Peyer's patch (tissue), 4 donors: Measurements from ENCODE around the gene DUOXA1. TPM values are rescaled to one million over a fixed set of nuclear protein-coding genes. Genes with fewer than 3 reads are reported as not detected.

Source experiments
- DNase-seq, 3 donors: peaks; one replicate each; pipeline ENCODE4 v3.0.0-alpha.2; 2017 to 2019
- H3K27ac ChIP-seq, 4 donors: fragments of 200-600 bp; sonication (generic); one replicate each; pipeline ENCODE4 v1.5.1; 2016 to 2019
- H3K27me3 ChIP-seq, 2 donors: fragments of 200-600 bp; sonication (generic); one replicate each; pipeline ENCODE4 v1.5.1; 2019
- H3K36me3 ChIP-seq, 3 donors: fragments of 200-600 bp; sonication (generic); one replicate each; pipeline ENCODE4 v1.5.1; 2016 to 2019
- H3K4me1 ChIP-seq, 4 donors: fragments of 200-600 bp; sonication (generic); one replicate each; pipeline ENCODE4 v1.5.1; 2016 to 2019
- H3K4me3 ChIP-seq, 4 donors: fragments of 200-600 bp; sonication (generic); 1 replicate in 3 of 4; 2 replicates in 1 of 4; pipeline ENCODE4 v1.5.1; 2016 to 2019; ENCODE audit warnings: mild to moderate bottlenecking in 1 of 4
- H3K9me3 ChIP-seq, 4 donors: fragments of 200-600 bp; sonication (generic); one replicate each; pipeline ENCODE4 v1.5.1; 2016 to 2019; ENCODE audit warnings: mild to moderate bottlenecking in 1 of 4
- CTCF ChIP-seq, 6 experiments: fragments of 450-650 bp in 4 of 6; fragments of 200-600 bp in 2 of 6; sonication (generic) in 1 of 6; IDR thresholded peaks; one replicate each; pipeline ENCODE4 v1.5.1; 2017 to 2019; ENCODE audit warnings: antibody characterized with exemption in 6 of 6, mild to moderate bottlenecking in 3 of 6, moderate library complexity in 1 of 6
- POLR2A ChIP-seq, 2 donors: fragments of 450-650 bp; IDR thresholded peaks; one replicate each; pipeline ENCODE4 v1.5.1; 2017; ENCODE audit warnings: antibody characterized with exemption in 2 of 2, mild to moderate bottlenecking in 2 of 2, moderate library complexity in 2 of 2
- total RNA-seq, 4 donors: library from RNA; depleted of rRNA; stranded (reverse); fragments of >200 nt; gene quantifications; one replicate each; pipeline ENCODE4 v1.1.0, GENCODE V29; 2016

DUOXA1 gene
- 1 to 10 TPM in 1 of 4 donors, not detected in 3; 1.2 TPM for total RNA-seq

- peak in 2 of 3 donors; percentile 59 to 74 for DNase-seq
- TF ChIP-seq POLR2A (IDR thresholded peaks at IDR 0.05) (no peak), CTCF (IDR thresholded peaks at IDR 0.05) (no peak)
- Histone ChIP-seq H3K9me3 (no peaks in the 10 kb centered on the region), H3K36me3 (no peaks in the 10 kb centered on the region), H3K4me3 (peak within 1 kb of the TSS in 3 of 4 donors; percentile 12 to 36 (median 35)), H3K27me3 (peaks cover 0 to 16% of the 10 kb centered on the region in 2 donors), H3K4me1 (peaks cover 0 to 13% (median 3%) of the 10 kb centered on the region in 4 donors), H3K27ac (no peak within 1 kb of the TSS)
Observed at GRCh38 chr15:45129651-45130129, at the start of gene DUOXA1, which contains the start of gene DUOX1. Gene DUOXA1 (minus strand): TSS chr15:45129879. CDS start chr15:45123014, 6,865 bp downstream. Gene DUOX1 (plus strand): TSS chr15:45129994. CDS start chr15:45131967, 1,973 bp downstream.

- no peak overlapping the region for H3K4me3 ChIP-seq
- peaks cover 0 to 10% (median 0%) of the 10 kb centered on the region in 4 donors for H3K4me1 ChIP-seq
- H3K27ac ChIP-seq, result no peak overlapping the region
- no peaks in the 10 kb centered on the region for H3K27me3 ChIP-seq
- H3K9me3 ChIP-seq, result no peaks in the 10 kb centered on the region
- TF ChIP-seq POLR2A (IDR thresholded peaks at IDR 0.05), result no peak
- TF ChIP-seq CTCF (IDR thresholded peaks at IDR 0.05), result no peak
- no peak for DNase-seq
- no peaks in the 10 kb centered on the region for H3K36me3 ChIP-seq
Observed at GRCh38 chr15:45177285-45177684, 47.6 kb upstream of the DUOXA1 start.

GRCh38 chr15:45174577-45174976 is 44.9 kb upstream of the DUOXA1 start:
- Histone ChIP-seq H3K9me3 (no peaks in the 10 kb centered on the region), H3K4me1 (peaks cover 0 to 4% (median 0%) of the 10 kb centered on the region in 4 donors), H3K27me3 (no peaks in the 10 kb centered on the region), H3K27ac (no peak overlapping the region), H3K36me3 (no peaks in the 10 kb centered on the region), H3K4me3 (no peak overlapping the region)
- TF ChIP-seq POLR2A (IDR thresholded peaks at IDR 0.05), result no peak
- TF ChIP-seq CTCF (IDR thresholded peaks at IDR 0.05), result no peak
- DNase-seq, result no peak

GRCh38 chr15:45174069-45174468 is 44.4 kb upstream of the DUOXA1 start:
- no peaks in the 10 kb centered on the region for H3K4me1 ChIP-seq
- H3K4me3 ChIP-seq, result no peak overlapping the region
- no peaks in the 10 kb centered on the region for H3K9me3 ChIP-seq
- no peaks in the 10 kb centered on the region for H3K27me3 ChIP-seq
- no peaks in the 10 kb centered on the region for H3K36me3 ChIP-seq
- no peak for DNase-seq
- H3K27ac ChIP-seq, result no peak overlapping the region
- no peak for TF ChIP-seq POLR2A (IDR thresholded peaks at IDR 0.05)
- TF ChIP-seq CTCF (IDR thresholded peaks at IDR 0.05), result no peak

GRCh38 chr15:45171912-45172311 is 42.2 kb upstream of the DUOXA1 start:
- no peaks in the 10 kb centered on the region for H3K9me3 ChIP-seq
- no peak for DNase-seq
- TF ChIP-seq CTCF (IDR thresholded peaks at IDR 0.05) (no peak), POLR2A (IDR thresholded peaks at IDR 0.05) (no peak)
- H3K27ac ChIP-seq, result no peak overlapping the region
- no peaks in the 10 kb centered on the region for H3K27me3 ChIP-seq
- H3K4me1 ChIP-seq, result peaks cover 0 to 5% (median 0%) of the 10 kb centered on the region in 4 donors
- no peaks in the 10 kb centered on the region for H3K36me3 ChIP-seq
- H3K4me3 ChIP-seq, result no peak overlapping the region
